ENCODE results near the gene CCKAR. TPM values are rescaled to one million over a fixed set of nuclear protein-coding genes. Genes with fewer than 3 reads are reported as not detected.
A peak's percentile ranks its signal among the peaks of the same experiment; 100 is the strongest.

Gene CCKAR
- total RNA-seq, 4 donors from 2014 or later: 1.2 to 3.4 (median 1.5) TPM

DNA sequence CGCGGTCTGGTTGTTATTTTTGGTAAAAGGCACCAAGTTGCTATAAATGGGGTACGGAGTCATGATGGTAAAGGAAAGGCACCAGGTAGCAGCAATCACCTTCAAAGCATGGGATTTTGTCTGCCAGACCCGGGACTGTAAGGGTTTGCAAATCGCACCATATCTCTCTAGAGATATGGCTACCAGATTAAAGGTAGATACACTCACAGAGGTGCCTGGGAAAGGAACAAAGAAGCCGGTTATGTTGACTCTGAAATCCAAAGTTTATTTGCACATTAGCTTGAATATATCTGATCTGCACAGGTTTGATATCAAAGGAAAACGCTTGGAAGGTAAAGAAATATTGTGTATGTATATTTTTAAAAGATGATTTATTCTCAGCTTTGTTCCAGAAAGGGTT lies 4.6 kb downstream of the CCKAR start:
- H3K27me3 ChIP-seq: no peaks in the 10 kb centered on the region
- TF ChIP-seq EP300 (IDR thresholded peaks at IDR 0.05): no peak
- TF ChIP-seq, protein P1, sequence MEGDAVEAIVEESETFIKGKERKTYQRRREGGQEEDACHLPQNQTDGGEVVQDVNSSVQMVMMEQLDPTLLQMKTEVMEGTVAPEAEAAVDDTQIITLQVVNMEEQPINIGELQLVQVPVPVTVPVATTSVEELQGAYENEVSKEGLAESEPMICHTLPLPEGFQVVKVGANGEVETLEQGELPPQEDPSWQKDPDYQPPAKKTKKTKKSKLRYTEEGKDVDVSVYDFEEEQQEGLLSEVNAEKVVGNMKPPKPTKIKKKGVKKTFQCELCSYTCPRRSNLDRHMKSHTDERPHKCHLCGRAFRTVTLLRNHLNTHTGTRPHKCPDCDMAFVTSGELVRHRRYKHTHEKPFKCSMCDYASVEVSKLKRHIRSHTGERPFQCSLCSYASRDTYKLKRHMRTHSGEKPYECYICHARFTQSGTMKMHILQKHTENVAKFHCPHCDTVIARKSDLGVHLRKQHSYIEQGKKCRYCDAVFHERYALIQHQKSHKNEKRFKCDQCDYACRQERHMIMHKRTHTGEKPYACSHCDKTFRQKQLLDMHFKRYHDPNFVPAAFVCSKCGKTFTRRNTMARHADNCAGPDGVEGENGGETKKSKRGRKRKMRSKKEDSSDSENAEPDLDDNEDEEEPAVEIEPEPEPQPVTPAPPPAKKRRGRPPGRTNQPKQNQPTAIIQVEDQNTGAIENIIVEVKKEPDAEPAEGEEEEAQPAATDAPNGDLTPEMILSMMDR (IDR thresholded peaks at IDR 0.05): no peak
- no peak for TF ChIP-seq POLR2A (IDR thresholded peaks at IDR 0.05; ENCODE audit: low read depth)
- no peak for TF ChIP-seq POLR2AphosphoS5 (IDR thresholded peaks at IDR 0.05)
- intact Hi-C loops (cut with DNase I): no loop called here
- H3K9me3 ChIP-seq: no peaks in the 10 kb centered on the region
- H3K36me3 ChIP-seq: no peaks in the 10 kb centered on the region
- WGBS: 95% methylated on average over 7 of the region's 7 CpGs
- peaks cover 0 to 25% (median 24%) of the 10 kb centered on the region in 4 donors for H3K4me1 ChIP-seq
- H3K4me3 ChIP-seq: no peak overlapping the region
- H3K27ac ChIP-seq (replicated peaks in 1 of 4): no peak overlapping the region
- no peak for DNase-seq (ENCODE audit: extremely low spot score)

DNA sequence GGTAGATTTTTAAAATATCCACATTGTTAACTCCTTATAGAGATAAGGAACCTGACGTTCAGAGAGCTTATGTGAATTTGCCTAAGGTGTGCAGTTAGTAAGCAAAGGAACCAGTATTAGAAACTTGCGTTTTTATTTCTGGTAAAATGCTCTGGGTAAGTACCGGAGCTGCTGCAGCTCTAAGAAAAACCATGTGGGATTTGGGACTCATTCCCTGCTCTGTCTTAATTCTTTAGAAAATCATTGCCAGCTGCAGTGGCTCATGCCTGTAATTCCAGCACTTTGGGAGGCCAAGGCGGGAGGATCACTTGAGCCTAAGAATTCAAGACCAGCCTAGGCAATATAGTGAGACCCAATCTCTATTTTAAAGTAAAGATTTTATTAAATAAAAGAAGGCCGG lies 5.8 kb downstream of the CCKAR start:
- H3K27me3 ChIP-seq: no peaks in the 10 kb centered on the region
- no peaks in the 10 kb centered on the region for H3K9me3 ChIP-seq
- H3K4me1 ChIP-seq: peaks cover 0 to 25% (median 24%) of the 10 kb centered on the region in 4 donors
- H3K4me3 ChIP-seq: no peak overlapping the region
- H3K27ac ChIP-seq (replicated peaks in 1 of 4): peak overlapping the region in 1 of 4 donors; percentile 34
- whole genome bisulfite sequencing: 70% methylated on average over 5 of the region's 5 CpGs
- no peaks in the 10 kb centered on the region for H3K36me3 ChIP-seq
- no peak for DNase-seq (ENCODE audit: extremely low spot score)
- TF ChIP-seq POLR2A (IDR thresholded peaks at IDR 0.05; ENCODE audit: low read depth) (no peak), POLR2AphosphoS5 (IDR thresholded peaks at IDR 0.05) (no peak), EP300 (IDR thresholded peaks at IDR 0.05) (no peak)
- TF ChIP-seq, protein P1 (IDR thresholded peaks at IDR 0.05): no peak
- intact Hi-C loops (cut with DNase I): no loop called here

DNA sequence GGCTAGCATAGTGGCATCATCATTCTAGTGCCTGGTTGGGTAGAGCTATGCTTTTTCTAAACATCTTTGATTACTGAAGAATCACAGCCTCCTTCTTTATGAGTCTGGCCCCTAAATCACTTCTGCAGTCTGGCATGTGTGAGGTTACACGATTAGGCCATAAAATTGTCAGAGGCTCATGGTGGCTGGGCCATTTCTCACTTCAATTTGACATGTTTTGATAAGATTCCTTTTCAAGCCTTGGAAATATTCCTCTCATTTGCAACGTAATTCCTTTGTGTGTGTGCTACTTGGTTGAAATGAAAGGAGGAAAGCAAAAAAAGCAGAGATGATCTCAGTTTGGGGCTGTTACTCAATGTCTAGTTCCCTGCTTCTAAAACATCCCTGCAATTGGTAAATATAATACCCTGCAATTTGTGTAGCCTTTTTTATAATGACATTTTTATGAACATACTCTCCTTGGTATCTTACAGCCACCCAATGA lies 6.2 kb downstream of the CCKAR start:
- Histone ChIP-seq H3K4me3 (no peak overlapping the region), H3K27me3 (no peaks in the 10 kb centered on the region), H3K36me3 (no peaks in the 10 kb centered on the region), H3K9me3 (no peaks in the 10 kb centered on the region), H3K4me1 (peaks cover 0 to 25% (median 24%) of the 10 kb centered on the region in 4 donors), H3K27ac (replicated peaks in 1 of 4) (peak overlapping the region in 2 of 4 donors; percentile 34 to 69)
- WGBS: 26% methylated on average over 2 of the region's 2 CpGs
- intact Hi-C loops (cut with DNase I): no loop called here
- TF ChIP-seq EP300 (IDR thresholded peaks at IDR 0.05): no peak
- no peak for TF ChIP-seq POLR2AphosphoS5 (IDR thresholded peaks at IDR 0.05)
- TF ChIP-seq POLR2A (IDR thresholded peaks at IDR 0.05; ENCODE audit: low read depth): no peak
- DNase-seq (ENCODE audit: extremely low spot score): no peak

DNA sequence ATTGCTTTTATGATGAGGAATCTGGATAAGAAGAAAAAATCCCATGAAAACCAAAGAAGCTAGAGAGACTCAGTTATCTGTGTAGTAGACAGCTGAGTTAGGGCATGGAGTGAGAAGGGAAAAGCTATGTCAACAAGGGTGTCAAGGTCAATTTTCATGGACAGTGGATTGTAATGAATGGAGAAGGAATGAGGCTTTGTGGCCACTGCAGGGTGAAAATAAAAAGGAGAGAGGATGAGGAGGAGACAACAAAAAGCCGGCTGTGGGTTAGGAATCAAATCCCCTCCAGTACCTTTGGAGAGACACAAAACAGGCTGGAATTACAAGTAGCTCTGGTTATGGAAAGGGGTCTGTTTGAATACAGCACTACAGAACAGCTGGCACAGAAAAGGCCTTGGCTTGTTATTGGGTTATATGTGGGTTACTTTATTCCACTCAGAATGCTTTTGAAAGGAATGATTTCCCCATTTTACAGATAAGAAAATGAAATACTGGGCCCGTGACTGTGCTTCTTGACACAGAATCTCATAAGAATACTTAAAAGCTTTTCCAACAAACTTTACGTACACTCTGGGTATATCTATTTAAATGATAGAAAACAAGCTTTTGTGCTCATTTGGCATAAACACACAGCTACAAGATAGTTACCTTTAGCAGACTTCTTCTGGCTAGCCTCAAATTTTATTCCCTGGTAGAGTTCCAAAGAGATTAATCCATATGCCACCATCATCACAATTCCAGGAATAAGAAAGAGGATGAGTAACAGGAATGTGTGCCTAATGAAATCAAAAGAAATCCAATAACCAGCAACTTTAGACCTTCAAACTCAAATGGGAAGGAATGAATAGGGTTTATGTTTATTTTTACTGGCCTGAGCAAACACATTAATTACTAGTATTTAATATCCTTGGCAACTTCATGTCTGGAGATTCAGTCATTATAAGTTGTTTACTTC lies 7.5 kb downstream of the CCKAR start:
- H3K27ac ChIP-seq (replicated peaks in 1 of 4): peak overlapping the region in 2 of 4 donors; percentile 13 to 69
- no peaks in the 10 kb centered on the region for H3K9me3 ChIP-seq
- TF ChIP-seq, protein P1 (IDR thresholded peaks at IDR 0.05): no peak
- TF ChIP-seq POLR2A (IDR thresholded peaks at IDR 0.05; ENCODE audit: low read depth) (no peak), POLR2AphosphoS5 (IDR thresholded peaks at IDR 0.05) (no peak), EP300 (IDR thresholded peaks at IDR 0.05) (no peak)
- DNase-seq (ENCODE audit: extremely low spot score): no peak
- intact Hi-C loops (cut with DNase I): no loop called here
- H3K4me1 ChIP-seq: peaks cover 0 to 25% (median 24%) of the 10 kb centered on the region in 4 donors
- no peaks in the 10 kb centered on the region for H3K36me3 ChIP-seq
- 51% methylated on average over 3 of the region's 3 CpGs for WGBS
- no peak overlapping the region for H3K4me3 ChIP-seq
- no peaks in the 10 kb centered on the region for H3K27me3 ChIP-seq

DNA sequence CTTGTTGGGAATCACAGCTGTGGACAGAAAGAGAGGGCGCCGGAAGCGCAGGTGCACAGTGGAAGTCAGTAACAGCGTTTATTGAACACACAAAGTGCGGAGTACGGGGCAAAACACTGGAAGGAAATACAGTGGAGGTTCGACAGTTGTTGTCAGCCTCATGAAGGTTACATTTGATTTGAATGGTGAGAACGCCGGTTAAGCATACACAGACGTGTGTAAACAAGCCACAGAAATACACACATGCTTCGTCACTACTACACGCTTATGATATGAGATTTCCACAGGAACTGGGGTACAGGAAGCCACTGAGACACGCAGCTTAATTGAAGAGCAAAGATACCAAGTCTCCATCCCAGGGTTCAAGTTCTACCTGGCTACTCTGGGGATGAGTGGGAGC lies 12.0 kb downstream of the CCKAR start:
- intact Hi-C loops (cut with DNase I): no loop called here
- no peak for DNase-seq (ENCODE audit: extremely low spot score)
- no peak overlapping the region for H3K4me3 ChIP-seq
- H3K9me3 ChIP-seq: no peaks in the 10 kb centered on the region
- 93% methylated on average over 13 of the region's 13 CpGs for WGBS
- H3K36me3 ChIP-seq: no peaks in the 10 kb centered on the region
- H3K4me1 ChIP-seq: peaks cover 0 to 13% (median 11%) of the 10 kb centered on the region in 4 donors
- TF ChIP-seq POLR2A (IDR thresholded peaks at IDR 0.05; ENCODE audit: low read depth) (no peak), POLR2AphosphoS5 (IDR thresholded peaks at IDR 0.05) (no peak), EP300 (IDR thresholded peaks at IDR 0.05) (no peak)
- TF ChIP-seq, protein P1 (IDR thresholded peaks at IDR 0.05): no peak
- no peak overlapping the region for H3K27ac ChIP-seq (replicated peaks in 1 of 4)
- H3K27me3 ChIP-seq: no peaks in the 10 kb centered on the region

Measured in esophagus muscularis mucosa (tissue), 4 donors.